MCF 10A (cell line): Measurements from ENCODE around the gene CD164L2. TPM values are rescaled to one million over a fixed set of nuclear protein-coding genes. Genes with fewer than 3 reads are reported as not detected.
A peak's percentile ranks its signal among the peaks of the same experiment; 100 is the strongest.

ENCODE experiments used
- BruUV-seq: library from RNA; stranded (reverse); fragments of 400-500 nt; replicated peaks from 2 replicates; lab custom pipeline; 2021; lab: Mats Ljungman, UMichigan
- CTCF ChIA-PET: fragments of 300-600 bp; sonication (Branson Sonifier 250); formaldehyde crosslinking; extraction: SDS; loops from one replicate; lab custom pipeline; 2021; ENCODE audit warnings: antibody characterized with exemption, inconsistent platforms; lab: Yijun Ruan, JAX
- POLR2A ChIA-PET: fragments of 300-600, 350-650 bp; sonication (Branson Sonifier 250); formaldehyde crosslinking; extraction: SDS; loops from one replicate; lab custom pipeline; 2020; ENCODE audit warnings: antibody characterized with exemption, inconsistent platforms; lab: Yijun Ruan, JAX
- DNase-seq: peaks from one replicate; pipeline ENCODE4 v3.0.0-alpha.2; 2018; ENCODE audit not compliant: unreplicated experiment
- H3K27ac Mint-ChIP-seq: one replicate; pipeline ENCODE4 v1.8.0; 2022; ENCODE audit warnings: mild to moderate bottlenecking, low read depth, mixed read lengths; ENCODE audit not compliant: unreplicated experiment
- H3K27me3 Mint-ChIP-seq: one replicate; pipeline ENCODE4 v1.8.0; 2022; ENCODE audit warnings: mixed read lengths; ENCODE audit not compliant: insufficient read depth, unreplicated experiment
- H3K36me3 Mint-ChIP-seq: one replicate; pipeline ENCODE4 v1.8.0; 2022; ENCODE audit warnings: mild to moderate bottlenecking, moderate library complexity, mixed read lengths; ENCODE audit not compliant: insufficient read depth, unreplicated experiment
- H3K4me1 Mint-ChIP-seq: one replicate; pipeline ENCODE4 v1.8.0; 2022; ENCODE audit warnings: mixed read lengths; ENCODE audit not compliant: insufficient read depth, unreplicated experiment
- H3K4me3 Mint-ChIP-seq: one replicate; pipeline ENCODE4 v1.8.0; 2022; ENCODE audit warnings: mild to moderate bottlenecking, moderate library complexity, mixed read lengths; ENCODE audit not compliant: unreplicated experiment
- H3K9me3 Mint-ChIP-seq: one replicate; pipeline ENCODE4 v1.8.0; 2022; ENCODE audit warnings: mixed read lengths; ENCODE audit not compliant: unreplicated experiment
- intact Hi-C: fragments of 100-400 bp; cut with micrococcal nuclease; formaldehyde crosslinking; loops from 2 replicates; pipeline ENCODE4 v1.14.1; 2022
- total RNA-seq: library from RNA; stranded (reverse); gene quantifications from 2 replicates; pipeline ENCODE4 v1.2.3, GENCODE V29; 2022
- TF ChIP-seq, protein P1 (sequence below): fragments of 200-600 bp; IDR thresholded peaks from one replicate; pipeline ENCODE4 v1.8.0; 2022; ENCODE audit warnings: antibody characterized with exemption, mild to moderate bottlenecking; ENCODE audit not compliant: unreplicated experiment

CD164L2 gene
- total RNA-seq, 1 experiment from 2014 or later: 0.23 TPM

- TF ChIP-seq, protein P1, sequence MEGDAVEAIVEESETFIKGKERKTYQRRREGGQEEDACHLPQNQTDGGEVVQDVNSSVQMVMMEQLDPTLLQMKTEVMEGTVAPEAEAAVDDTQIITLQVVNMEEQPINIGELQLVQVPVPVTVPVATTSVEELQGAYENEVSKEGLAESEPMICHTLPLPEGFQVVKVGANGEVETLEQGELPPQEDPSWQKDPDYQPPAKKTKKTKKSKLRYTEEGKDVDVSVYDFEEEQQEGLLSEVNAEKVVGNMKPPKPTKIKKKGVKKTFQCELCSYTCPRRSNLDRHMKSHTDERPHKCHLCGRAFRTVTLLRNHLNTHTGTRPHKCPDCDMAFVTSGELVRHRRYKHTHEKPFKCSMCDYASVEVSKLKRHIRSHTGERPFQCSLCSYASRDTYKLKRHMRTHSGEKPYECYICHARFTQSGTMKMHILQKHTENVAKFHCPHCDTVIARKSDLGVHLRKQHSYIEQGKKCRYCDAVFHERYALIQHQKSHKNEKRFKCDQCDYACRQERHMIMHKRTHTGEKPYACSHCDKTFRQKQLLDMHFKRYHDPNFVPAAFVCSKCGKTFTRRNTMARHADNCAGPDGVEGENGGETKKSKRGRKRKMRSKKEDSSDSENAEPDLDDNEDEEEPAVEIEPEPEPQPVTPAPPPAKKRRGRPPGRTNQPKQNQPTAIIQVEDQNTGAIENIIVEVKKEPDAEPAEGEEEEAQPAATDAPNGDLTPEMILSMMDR: peak; percentile 75
- H3K27me3 Mint-ChIP-seq: no peaks in the 10 kb centered on the region
- peaks cover 49% of the 10 kb centered on the region for H3K36me3 Mint-ChIP-seq
- ChIA-PET POLR2A (interaction anchor here (0.6 to 2.1 kb wide), 7 partner anchors 9 to 63 kb away, joined by 3 to 24 read pairs (median 8); partner anchors contain the start of genes MAP3K6 and SYTL1), CTCF (interaction anchor here (0.5 to 3.2 kb wide), 28 partner anchors 8 to 596 kb away, joined by 3 to 36 read pairs (median 5); partner anchors contain the start of genes CD164L2, MAP3K6 and SYTL1)
- peak overlapping the region; percentile 35 for H3K27ac Mint-ChIP-seq
- H3K4me1 Mint-ChIP-seq: peaks cover 9% of the 10 kb centered on the region
- intact Hi-C loops: loop anchor here (1.0 kb wide), 1 partner anchor 56 kb away; no protein-coding TSS in a partner anchor
- no peak overlapping the region for H3K4me3 Mint-ChIP-seq
- no peaks in the 10 kb centered on the region for H3K9me3 Mint-ChIP-seq
- DNase-seq: peak; percentile 56
- no TSS peak for BruUV-seq
Measured at GRCh38 chr1:27332536-27333281, 50.4 kb downstream of the CD164L2 start.

GRCh38 chr1:27331922-27332321 lies 51.2 kb downstream of the CD164L2 start:
- H3K27ac Mint-ChIP-seq: peak overlapping the region; percentile 35
- intact Hi-C loops: loop anchor here (1.0 kb wide), 1 partner anchor 56 kb away; no protein-coding TSS in a partner anchor
- H3K4me3 Mint-ChIP-seq: no peak overlapping the region
- peaks cover 9% of the 10 kb centered on the region for H3K4me1 Mint-ChIP-seq
- BruUV-seq: no TSS peak
- H3K27me3 Mint-ChIP-seq: no peaks in the 10 kb centered on the region
- no peak for DNase-seq
- CTCF ChIA-PET: interaction anchor here (0.6 to 3.2 kb wide), 18 partner anchors 8 to 346 kb away, joined by 3 to 36 read pairs (median 6); partner anchors contain the start of genes CD164L2, MAP3K6 and SYTL1
- POLR2A ChIA-PET: interaction anchor here (0.6 to 2.1 kb wide), 6 partner anchors 8 to 63 kb away, joined by 3 to 24 read pairs (median 8); partner anchors contain the start of genes MAP3K6 and SYTL1
- H3K36me3 Mint-ChIP-seq: peaks cover 51% of the 10 kb centered on the region
- no peaks in the 10 kb centered on the region for H3K9me3 Mint-ChIP-seq
- TF ChIP-seq, protein P1: no peak

DNA sequence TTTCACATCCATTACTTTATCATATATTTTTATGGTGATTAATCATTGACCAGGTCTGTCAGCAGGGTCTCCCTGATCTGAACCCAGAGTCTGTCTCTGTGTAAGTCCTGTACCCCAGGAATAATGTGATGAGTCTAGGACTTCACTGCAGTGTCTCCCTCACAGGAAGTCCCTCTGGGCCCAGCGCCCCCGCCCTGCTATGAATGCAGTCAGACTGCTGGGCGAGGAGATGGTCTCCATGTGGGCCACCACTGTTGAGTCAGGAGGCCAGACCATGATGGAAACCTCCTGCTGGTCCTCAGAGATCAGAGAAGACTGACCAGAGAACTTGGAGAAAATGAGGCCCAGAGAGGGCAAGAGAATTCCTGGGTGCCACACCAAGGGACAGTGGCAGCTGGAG lies 51.7 kb downstream of the CD164L2 start:
- H3K9me3 Mint-ChIP-seq: no peaks in the 10 kb centered on the region
- no peak overlapping the region for H3K27ac Mint-ChIP-seq
- intact Hi-C loops: no loop called here
- H3K27me3 Mint-ChIP-seq: no peaks in the 10 kb centered on the region
- H3K36me3 Mint-ChIP-seq: peaks cover 48% of the 10 kb centered on the region
- DNase-seq: no peak
- no peak overlapping the region for H3K4me3 Mint-ChIP-seq
- ChIA-PET CTCF (interaction anchor here (0.9 to 2.4 kb wide), 3 partner anchors 31 to 59 kb away, joined by 4 to 12 read pairs (median 7); no protein-coding TSS in a partner anchor), POLR2A (no interaction called here)
- BruUV-seq: no TSS peak
- H3K4me1 Mint-ChIP-seq: peaks cover 9% of the 10 kb centered on the region
- TF ChIP-seq, protein P1: no peak

GRCh38 chr1:27330786-27331185 lies 52.3 kb downstream of the CD164L2 start:
- Mint-ChIP-seq H3K4me1 (peaks cover 9% of the 10 kb centered on the region), H3K27me3 (no peaks in the 10 kb centered on the region), H3K4me3 (no peak overlapping the region), H3K9me3 (no peaks in the 10 kb centered on the region), H3K36me3 (peaks cover 47% of the 10 kb centered on the region), H3K27ac (no peak overlapping the region)
- CTCF ChIA-PET: interaction anchor here (0.6 kb wide), 2 partner anchors 15 to 789 kb away, joined by 3 to 8 read pairs; no protein-coding TSS in a partner anchor
- intact Hi-C loops: no loop called here
- POLR2A ChIA-PET: interaction anchor here (1.0 kb wide), 1 partner anchor 13 kb away, joined by 4 read pairs; no protein-coding TSS in a partner anchor
- TF ChIP-seq, protein P1: no peak
- BruUV-seq: no TSS peak
- no peak for DNase-seq
